Stimulated activated CD8-positive, alpha-beta memory T cell treated with anti-CD3 and anti-CD28 coated beads, Interleukin-15, amount 100 ng/mL, for 4 hours (primary cell): ENCODE data around the gene SAMD9.
"Not testable (repeated sequence)": the region's sequence is repeated elsewhere in the genome, so short reads cannot be mapped to it uniquely, and the experiment has no call there.

Experiments
- DNase-seq, 2 donors: peaks; one replicate each; pipeline ENCODE4 v3.0.0-alpha.2; 2020; ENCODE audit warnings: low read depth in 2 of 2

The SAMD9 gene

DNA sequence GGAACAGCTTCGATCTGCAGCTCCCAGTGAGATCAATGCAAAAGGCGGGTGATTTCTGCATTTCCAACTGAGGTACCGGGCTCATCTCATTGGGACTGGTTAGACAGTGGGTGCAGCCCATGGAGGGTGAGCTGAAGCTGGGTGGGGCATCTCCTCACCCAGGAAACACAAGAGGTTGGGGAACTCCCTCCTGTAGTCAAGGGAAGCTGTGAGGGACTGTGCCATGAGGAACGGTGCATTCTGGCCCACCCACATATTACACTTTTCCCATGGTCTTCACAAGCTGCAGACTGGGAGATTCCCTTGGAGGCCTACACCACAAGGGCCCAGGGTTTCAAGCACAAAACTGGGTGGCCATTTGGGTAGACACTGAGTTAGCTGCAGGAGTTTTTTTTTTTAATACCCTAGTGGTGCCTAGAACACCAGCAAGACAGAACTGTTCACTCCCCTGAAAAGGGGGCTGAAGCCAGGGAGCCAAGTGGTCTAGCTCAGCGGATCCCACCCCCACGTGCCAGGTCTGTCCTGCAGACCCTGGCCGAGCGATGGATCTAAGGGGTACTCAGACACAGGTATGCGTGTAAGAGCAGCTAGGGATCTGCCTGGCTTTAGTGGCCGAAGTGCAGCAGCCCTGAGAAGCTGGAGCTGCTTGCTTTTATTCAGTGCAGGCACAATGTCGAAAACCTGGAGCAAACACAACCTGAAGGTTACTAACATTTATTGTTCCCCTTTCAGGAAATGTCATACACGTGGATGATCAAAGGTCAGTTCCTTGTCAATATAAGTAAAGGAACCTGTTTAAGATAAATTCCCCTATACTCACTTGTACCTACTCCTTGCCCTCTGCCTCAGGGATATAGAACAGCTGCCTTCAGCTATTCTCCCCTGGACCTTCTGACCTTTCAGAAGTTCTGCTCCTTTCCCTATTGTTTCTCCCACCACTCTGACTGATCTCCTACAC, 3.1 kb upstream of the SAMD9 start:
- DNase-seq = no peak

- DNase-seq = no peak
Measured at GRCh38 chr7:93119191-93119905, 1.6 kb upstream of the SAMD9 start.

DNA sequence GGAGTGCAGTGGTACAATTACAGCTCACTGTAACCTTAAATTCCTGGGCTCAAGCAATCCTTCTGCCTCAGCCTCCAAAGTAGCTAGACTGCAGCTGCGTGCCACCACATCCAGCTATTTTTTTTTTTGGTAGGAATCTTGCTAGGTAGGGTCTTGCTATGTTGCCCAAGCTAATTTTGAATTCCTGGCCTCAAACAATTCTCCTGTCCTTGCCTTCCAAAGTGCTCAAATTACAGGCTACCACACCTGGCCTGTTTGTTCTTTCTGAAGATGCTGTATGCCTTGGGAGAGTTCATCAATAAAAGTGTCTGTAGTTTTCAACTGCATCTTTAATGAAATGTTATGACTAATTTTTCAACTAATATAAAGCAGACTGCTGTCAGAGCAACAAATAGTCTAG, 452 bp downstream of the SAMD9 start:
- no peak for DNase-seq

DNA sequence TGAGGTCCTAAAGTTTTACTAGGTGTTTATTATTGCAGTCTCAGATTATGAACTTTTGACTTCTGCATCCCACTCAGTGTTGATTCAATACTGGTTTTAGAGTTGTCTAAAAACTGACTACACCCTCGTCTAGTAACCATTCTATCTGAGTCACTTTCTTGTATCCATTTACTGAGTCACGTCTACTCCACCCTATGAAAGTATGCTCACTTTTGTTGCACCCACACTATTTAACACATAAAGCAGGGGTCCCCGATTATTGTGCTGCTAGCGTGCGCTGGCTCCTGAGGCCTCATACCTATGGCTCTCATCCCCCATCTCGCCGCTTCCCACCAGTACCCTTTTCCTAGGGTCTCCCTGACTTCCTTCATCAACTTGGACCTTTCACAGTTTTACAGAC, 2.0 kb downstream of the SAMD9 start:
- DNase-seq = no peak

DNA sequence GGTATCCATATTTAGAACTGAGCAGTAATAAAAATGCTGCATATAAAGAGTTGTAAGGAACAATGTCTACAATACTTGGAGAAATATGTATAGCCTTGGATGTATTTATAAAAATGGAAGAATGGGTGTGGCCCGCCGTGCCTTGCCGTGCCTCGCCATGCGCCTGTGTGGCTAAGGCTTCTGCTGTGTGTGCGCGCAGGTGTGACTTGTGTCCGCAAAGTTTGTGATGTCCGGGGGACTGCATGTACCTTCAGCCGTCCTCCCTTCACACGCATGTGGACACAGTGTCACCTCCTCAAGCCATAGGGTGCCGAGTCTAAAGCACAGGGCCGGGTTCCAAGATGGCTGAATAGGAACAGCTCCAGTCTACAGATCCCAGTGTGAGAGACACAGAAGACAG, 9.8 kb downstream of the SAMD9 start:
- DNase-seq = no peak

DNA sequence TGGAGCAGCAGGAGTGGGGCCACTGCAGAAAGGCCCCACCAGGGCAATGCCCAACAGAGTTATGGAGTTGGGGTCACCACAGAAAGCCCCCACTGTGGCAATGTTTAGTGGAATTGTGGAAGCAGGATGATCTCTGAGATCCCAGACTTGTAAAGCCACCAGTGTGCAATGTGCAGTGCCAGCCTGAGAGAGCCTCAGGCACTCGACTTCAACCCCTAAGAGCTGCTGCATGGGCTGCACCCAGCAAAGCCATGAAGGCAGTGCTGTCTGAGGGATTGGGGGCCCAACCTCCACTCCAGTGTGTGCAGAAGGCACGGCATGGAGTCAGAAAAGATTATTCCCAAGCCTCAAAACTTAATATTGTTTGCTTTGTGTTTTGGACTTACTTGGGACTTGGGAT, 20.4 kb downstream of the SAMD9 start:
- no peak for DNase-seq

DNA sequence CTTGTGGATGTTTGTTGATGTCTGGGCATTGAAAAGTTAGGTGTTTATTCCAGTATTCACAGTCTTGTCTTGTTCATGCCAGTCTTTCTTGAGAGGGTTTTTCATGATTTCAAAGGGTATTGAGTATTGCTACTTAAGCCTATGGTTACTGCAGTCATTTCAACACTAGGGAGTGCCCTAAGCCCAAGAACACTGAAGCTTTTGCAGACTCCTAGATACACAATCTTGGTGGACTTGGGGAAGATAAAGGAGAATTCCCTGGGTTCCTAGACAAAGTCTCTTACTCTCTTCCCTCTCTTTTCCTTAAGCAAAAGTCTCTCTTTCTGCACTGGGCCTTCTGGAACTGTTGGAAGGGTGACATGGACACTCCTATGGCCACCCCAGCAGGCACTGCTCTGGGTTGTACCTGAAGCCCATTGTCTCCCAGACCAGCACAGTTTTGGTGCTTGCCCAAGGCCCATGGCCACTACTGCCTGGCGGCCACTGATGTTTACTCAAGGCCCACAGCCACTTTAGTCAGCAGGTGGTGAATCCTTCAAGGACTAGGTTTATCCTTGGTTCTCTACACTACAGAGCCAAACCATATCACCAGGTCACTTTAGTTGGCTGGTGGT, 24.9 kb downstream of the SAMD9 start:
- no peak for DNase-seq

- DNase-seq = not testable (repeated sequence)
Measured at GRCh38 chr7:93073357-93073756, 44.4 kb downstream of the SAMD9 start.

- no peak for DNase-seq
Measured at GRCh38 chr7:93062599-93062998, 55.2 kb downstream of the SAMD9 start.

DNA sequence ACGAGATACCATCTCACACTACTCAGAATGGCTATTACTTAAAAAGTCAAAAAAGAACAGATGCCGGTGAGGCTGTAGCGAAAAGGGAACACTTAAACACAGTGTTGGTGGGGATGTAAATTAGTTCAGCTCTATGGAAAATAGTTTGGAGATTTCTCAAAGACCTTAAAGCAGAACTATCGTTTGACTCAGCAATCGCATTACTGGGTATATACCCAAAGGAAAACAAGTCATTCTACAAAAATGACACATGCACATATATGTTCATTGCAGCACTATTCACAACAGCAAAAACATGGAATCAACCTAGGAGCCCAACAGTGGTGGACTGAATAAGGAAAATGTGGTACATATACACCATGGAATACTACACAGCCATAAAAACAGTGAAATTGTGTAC, 56.9 kb downstream of the SAMD9 start:
- no peak for DNase-seq

GRCh38 chr7:93060025-93060424, 57.8 kb downstream of the SAMD9 start:
- DNase-seq = no peak

DNA sequence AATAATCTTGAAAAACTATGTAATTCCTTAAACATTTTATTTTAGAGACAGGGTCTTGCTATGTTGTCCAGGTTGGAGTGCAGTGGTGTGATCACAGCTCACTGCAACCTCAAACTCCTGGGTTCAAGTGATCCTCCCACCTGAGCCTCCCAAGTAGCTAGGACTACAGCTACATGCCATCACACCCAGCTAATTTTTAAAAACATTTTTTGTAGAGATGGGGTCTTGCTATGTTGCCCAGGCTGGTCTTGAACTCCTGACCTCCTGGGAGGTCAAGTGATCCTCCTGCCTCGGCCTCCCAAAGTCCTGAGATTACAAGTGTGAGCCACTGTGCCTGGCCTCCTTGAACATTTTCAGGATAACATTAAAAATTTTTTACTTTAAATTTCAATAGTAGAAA, 61.2 kb downstream of the SAMD9 start:
- DNase-seq = not testable (repeated sequence)

GRCh38 chr7:93055543-93056107, 62.2 kb downstream of the SAMD9 start:
- DNase-seq = no peak

DNA sequence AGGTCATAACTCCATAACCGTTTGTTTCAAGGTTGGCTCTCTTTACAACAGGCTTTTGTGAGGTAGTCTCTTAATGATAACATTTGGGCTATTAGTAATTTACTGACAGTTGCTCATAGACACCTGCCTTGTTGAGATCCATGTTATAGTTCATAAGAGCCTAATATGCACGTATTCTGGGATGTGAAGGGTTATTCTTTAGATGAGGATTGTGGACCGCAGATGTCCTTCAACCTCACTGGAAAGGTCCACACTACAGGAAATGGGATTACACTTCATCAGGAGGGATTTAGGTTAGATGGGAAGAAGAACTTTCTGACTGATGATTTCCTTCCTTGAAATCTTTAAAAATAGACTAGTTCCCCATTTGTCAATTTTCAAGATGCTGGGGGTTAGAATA, 62.8 kb downstream of the SAMD9 start:
- DNase-seq = no peak

GRCh38 chr7:93053949-93054943, 63.5 kb downstream of the SAMD9 start:
- DNase-seq = no peak

GRCh38 chr7:93053209-93053948, 64.4 kb downstream of the SAMD9 start:
- DNase-seq = no peak

DNA sequence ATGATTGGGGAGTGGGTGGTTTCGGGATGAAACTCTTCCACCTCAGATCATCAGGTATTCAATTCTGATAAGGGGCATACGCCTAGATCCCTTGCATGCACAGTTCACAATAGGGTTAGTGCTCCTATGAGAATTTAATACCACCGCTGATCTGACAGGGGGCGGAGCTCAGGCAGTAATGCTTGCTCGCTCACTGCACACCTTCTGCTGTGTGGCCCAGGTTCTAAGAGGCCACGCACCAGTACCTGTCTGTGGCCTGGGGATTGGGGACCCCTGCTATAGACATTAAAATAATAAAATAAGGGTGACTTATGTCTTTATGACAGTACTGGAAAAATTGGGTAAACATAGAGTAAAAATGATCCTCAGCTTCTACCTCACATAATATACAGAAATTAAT, 66.1 kb downstream of the SAMD9 start:
- DNase-seq = no peak
